Hepatocyte (in vitro differentiated cells): ENCODE results near the gene ARL16. TPM values are rescaled to one million over a fixed set of nuclear protein-coding genes. Genes with fewer than 3 reads are reported as not detected.

Experiments used
- DNase-seq: peaks from one replicate; pipeline ENCODE4 v3.0.0-alpha.2; 2016; ENCODE audit warnings: low spot score
- H2AFZ ChIP-seq: fragments of 200-600 bp; sonication (generic); 2 replicates; pipeline ENCODE4 v1.6.0; 2016; ENCODE audit warnings: antibody characterized with exemption, mild to moderate bottlenecking
- H3K27ac ChIP-seq: fragments of 200-600 bp; sonication (generic); 2 replicates; pipeline ENCODE4 v1.5.1; 2016; ENCODE audit warnings: mild to moderate bottlenecking
- H3K27me3 ChIP-seq: fragments of 200-600 bp; sonication (generic); 2 replicates; pipeline ENCODE4 v1.6.1; 2016
- H3K36me3 ChIP-seq: fragments of 200-600 bp; sonication (generic); replicated peaks from 2 replicates; pipeline ENCODE4 v1.5.1; 2016; ENCODE audit warnings: low read depth; ENCODE audit not compliant: insufficient read depth
- H3K4me1 ChIP-seq: fragments of 200-600 bp; sonication (generic); 2 replicates; pipeline ENCODE4 v1.5.1; 2016; ENCODE audit warnings: mild to moderate bottlenecking, moderate library complexity; ENCODE audit not compliant: insufficient read depth
- H3K4me2 ChIP-seq: fragments of 200-600 bp; sonication (generic); 2 replicates; pipeline ENCODE4 v1.6.0; 2016
- H3K4me3 ChIP-seq: fragments of 200-600 bp; sonication (generic); 2 replicates; pipeline ENCODE4 v1.5.1; 2016; ENCODE audit warnings: mild to moderate bottlenecking
- H3K79me2 ChIP-seq: fragments of 200-600 bp; sonication (generic); 2 replicates; pipeline ENCODE4 v1.6.0; 2017; ENCODE audit warnings: mild to moderate bottlenecking
- H3K9me2 ChIP-seq: fragments of 200-600 bp; sonication (generic); replicated peaks from 2 replicates; pipeline ENCODE4 v1.6.0; 2017; ENCODE audit warnings: mild to moderate bottlenecking; ENCODE audit not compliant: insufficient read depth
- H3K9me3 ChIP-seq: fragments of 200-600 bp; sonication (generic); 2 replicates; pipeline ENCODE4 v1.5.1; 2016; ENCODE audit warnings: low read depth, mild to moderate bottlenecking
- H4K20me1 ChIP-seq: fragments of 200-600 bp; sonication (generic); 2 replicates; pipeline ENCODE4 v1.6.0; 2016; ENCODE audit warnings: mild to moderate bottlenecking; ENCODE audit not compliant: insufficient read depth, poor library complexity, severe bottlenecking
- CTCF ChIP-seq: fragments of 200-600 bp; sonication (generic); IDR thresholded peaks from 2 replicates; pipeline ENCODE4 v1.5.1; 2016; ENCODE audit warnings: antibody characterized with exemption, mild to moderate bottlenecking; ENCODE audit not compliant: poor library complexity
- EZH2 ChIP-seq: fragments of 200-600 bp; sonication (generic); IDR thresholded peaks from 2 replicates; pipeline ENCODE4 v1.6.1; 2016; ENCODE audit warnings: antibody characterized with exemption, mild to moderate bottlenecking, borderline replicate concordance
- EZH2phosphoT487 ChIP-seq: fragments of 200-600 bp; sonication (generic); IDR thresholded peaks from one replicate; pipeline ENCODE4 v1.6.1; 2018; ENCODE audit warnings: antibody characterized with exemption, mild to moderate bottlenecking, low read depth, moderate library complexity; ENCODE audit not compliant: unreplicated experiment, severe bottlenecking
- WGBS: methylation state at CpG from one replicate; pipeline ENCODE4 v1.1.6; 2016; ENCODE audit warnings: low lambda C conversion rate; ENCODE audit errors: missing lambda C conversion rate; 5-methylcytosine and 5-hydroxymethylcytosine counted together
- polyA plus RNA-seq: library from polyadenylated mRNA; unstranded; fragments of >200 nt; fragmentation: Nextera tagmentation; extraction: Ambion mirVana; gene quantifications from 2 replicates; pipeline ENCODE4 v1.2.1, GENCODE V29; 2016
- total RNA-seq: library from RNA; depleted of rRNA; stranded (reverse); fragments of >200 nt; gene quantifications from 2 replicates; pipeline ENCODE4 v1.2.3, GENCODE V29; 2014

Gene ARL16
- total and polyA plus RNA-seq, 2 experiments from 2014 or later, result 38.8 to 70.6 TPM

GRCh38 chr17:81715107-81715871, 31.7 kb upstream of the ARL16 start:
- Histone ChIP-seq H3K4me3 (no peak overlapping the region), H3K4me2 (no peak overlapping the region), H3K27ac (no peak overlapping the region), H3K4me1 (peaks cover 29% of the 10 kb centered on the region), H3K9me2 (no peaks in the 10 kb centered on the region), H2AFZ (no peak overlapping the region), H4K20me1 (no peaks in the 10 kb centered on the region), H3K27me3 (no peaks in the 10 kb centered on the region), H3K9me3 (no peaks in the 10 kb centered on the region), H3K36me3 (no peaks in the 10 kb centered on the region), H3K79me2 (peaks cover 28% of the 10 kb centered on the region)
- TF ChIP-seq EZH2 (no peak), EZH2phosphoT487 (no peak), CTCF (no peak)
- WGBS, result 93% methylated on average over 16 of the region's 32 CpGs
- no peak for DNase-seq

GRCh38 chr17:81714412-81715106, 31.0 kb upstream of the ARL16 start:
- DNase-seq, result no peak
- no peak overlapping the region for H3K4me3 ChIP-seq
- H3K36me3 ChIP-seq, result no peaks in the 10 kb centered on the region
- no peaks in the 10 kb centered on the region for H4K20me1 ChIP-seq
- H3K27ac ChIP-seq, result no peak overlapping the region
- H3K4me1 ChIP-seq, result peaks cover 31% of the 10 kb centered on the region
- no peak overlapping the region for H2AFZ ChIP-seq
- H3K79me2 ChIP-seq, result peaks cover 28% of the 10 kb centered on the region
- WGBS, result 97% methylated on average over 39 of the region's 39 CpGs
- no peaks in the 10 kb centered on the region for H3K9me2 ChIP-seq
- H3K9me3 ChIP-seq, result no peaks in the 10 kb centered on the region
- no peaks in the 10 kb centered on the region for H3K27me3 ChIP-seq
- H3K4me2 ChIP-seq, result peak overlapping the region; percentile 97
- TF ChIP-seq CTCF, result no peak

GRCh38 chr17:81713556-81714411, 30.2 kb upstream of the ARL16 start:
- no peaks in the 10 kb centered on the region for H3K9me3 ChIP-seq
- no peak overlapping the region for H2AFZ ChIP-seq
- H3K4me1 ChIP-seq, result peaks cover 31% of the 10 kb centered on the region
- no peak for TF ChIP-seq EZH2
- no peak for TF ChIP-seq CTCF
- TF ChIP-seq EZH2phosphoT487, result no peak
- H4K20me1 ChIP-seq, result no peaks in the 10 kb centered on the region
- peak overlapping the region; percentile 84 for H3K27ac ChIP-seq
- H3K79me2 ChIP-seq, result peaks cover 28% of the 10 kb centered on the region
- no peaks in the 10 kb centered on the region for H3K36me3 ChIP-seq
- no peak overlapping the region for H3K4me3 ChIP-seq
- no peaks in the 10 kb centered on the region for H3K27me3 ChIP-seq
- no peaks in the 10 kb centered on the region for H3K9me2 ChIP-seq
- peak overlapping the region; percentile 97 for H3K4me2 ChIP-seq
- 80% methylated on average over 29 of the region's 36 CpGs for WGBS
- DNase-seq, result peak; percentile 58
